Transverse colon (tissue), 4 donors: ENCODE data around the gene NAPG. TPM values are rescaled to one million over a fixed set of nuclear protein-coding genes. Genes with fewer than 3 reads are reported as not detected.
A peak's percentile ranks its signal among the peaks of the same experiment; 100 is the strongest.

Experiments
- DNase-seq: peaks from one replicate; pipeline ENCODE4 v3.0.0-alpha.2; 2019
- H3K27ac ChIP-seq, 4 donors: fragments of 200-600 bp; sonication (generic); 2 replicates each; pipeline ENCODE4 v1.5.1; 2016 to 2018; ENCODE audit warnings: inconsistent platforms in 4 of 4
- H3K27me3 ChIP-seq: fragments of 200-600 bp; sonication (generic); 2 replicates; pipeline ENCODE4 v1.5.1; 2017; ENCODE audit warnings: inconsistent platforms
- H3K36me3 ChIP-seq, 4 donors: fragments of 200-600 bp; sonication (generic); 2 replicates each; pipeline ENCODE4 v1.5.1; 2017 to 2019; ENCODE audit warnings: inconsistent platforms in 4 of 4
- H3K4me1 ChIP-seq, 4 donors: fragments of 200-600 bp; sonication (generic); 2 replicates each; pipeline ENCODE4 v1.5.1; 2017 to 2020; ENCODE audit warnings: inconsistent platforms in 4 of 4
- H3K4me3 ChIP-seq, 4 donors: fragments of 200-600 bp; sonication (generic); 1 replicate in 1 of 4; 2 replicates in 3 of 4; pipeline versions ENCODE4 v1.5.1 to v1.6.1; 2017 to 2019; ENCODE audit warnings: inconsistent platforms in 4 of 4
- H3K9me3 ChIP-seq, 2 donors: fragments of 200-600 bp; sonication (generic); 2 replicates each; pipeline ENCODE4 v1.5.1; 2017 to 2019; ENCODE audit warnings: inconsistent platforms in 2 of 2
- CTCF ChIP-seq, 5 experiments: fragments of 200-600 bp in 3 of 5; fragments of 450-650 bp in 2 of 5; sonication (generic) in 3 of 5; IDR thresholded peaks; 1 replicate in 2 of 5; 2 replicates in 3 of 5; pipeline ENCODE4 v1.5.1; 2016 to 2017; ENCODE audit warnings: antibody characterized with exemption in 5 of 5, inconsistent platforms in 3 of 5, mild to moderate bottlenecking in 2 of 5, moderate library complexity in 1 of 5
- EP300 ChIP-seq: sonication (generic); formaldehyde crosslinking; IDR thresholded peaks from one replicate; pipeline ENCODE4 v1.6.1; 2017; ENCODE audit warnings: antibody characterized with exemption, low read depth
- POLR2A ChIP-seq: fragments of 450-650 bp; IDR thresholded peaks from one replicate; pipeline ENCODE4 v1.6.1; 2016; ENCODE audit warnings: antibody characterized with exemption, mild to moderate bottlenecking, moderate library complexity
- POLR2AphosphoS5 ChIP-seq, 3 donors: sonication (generic); formaldehyde crosslinking; IDR thresholded peaks; one replicate each; pipeline ENCODE4 v1.6.1; 2016; ENCODE audit warnings: antibody characterized with exemption in 3 of 3
- WGBS, 2 donors: methylation state at CpG; one replicate each; pipeline ENCODE4 v1.1.5; 2018; ENCODE audit warnings: low coverage in 1 of 2; 5-methylcytosine and 5-hydroxymethylcytosine counted together
- in situ Hi-C, 4 donors: fragments of 200-750 bp; cut with MboI; loops; one replicate each; pipeline versions ENCODE4 v1.15.0 to v1.15.1; 2017; ENCODE audit warnings: low sequenced_read_pairs in 3 of 4, low pct_ligation_motif_present in 1 of 4, low pct_unique_long_range_greater_than_20kb in 1 of 4
- intact Hi-C: fragments of 100-400 bp; cut with DNase I; formaldehyde crosslinking; loops from one replicate; pipeline ENCODE4 v1.15.1; 2023; ENCODE audit warnings: low total_unique reads
- total RNA-seq, 4 donors: library from RNA; depleted of rRNA; stranded (reverse); fragments of >200 nt; gene quantifications; one replicate each; pipeline ENCODE4 v1.1.0, GENCODE V29; 2016

Gene NAPG
- total RNA-seq, 4 donors from 2014 or later, result 28.9 to 47.5 (median 41.1) TPM

- intact Hi-C loops, result no loop called here
- H3K27me3 ChIP-seq, result no peaks in the 10 kb centered on the region
- in situ Hi-C loops, result loop anchor here in 3 of 4 donors (25.0 kb wide), 2 partner anchors 602 to 1002 kb away; no protein-coding TSS in a partner anchor
- no peaks in the 10 kb centered on the region for H3K9me3 ChIP-seq
- peaks cover 0 to 5% (median 5%) of the 10 kb centered on the region in 4 donors for H3K4me1 ChIP-seq
- TF ChIP-seq POLR2AphosphoS5 (IDR thresholded peaks at IDR 0.05), result no peak
- TF ChIP-seq CTCF (IDR thresholded peaks at IDR 0.05), result peak; percentile 68 to 82 (median 76)
- no peak for TF ChIP-seq EP300
- H3K27ac ChIP-seq, result no peak overlapping the region
- WGBS, 2 donors, result 5 to 36% methylated on average over 10 to 17 of the region's 17 CpGs
- peaks cover 0 to 7% (median 1%) of the 10 kb centered on the region in 4 donors for H3K36me3 ChIP-seq
- H3K4me3 ChIP-seq, result peak overlapping the region in 1 of 4 donors; percentile 32
- DNase-seq, result peak; percentile 59
Measured at GRCh38 chr18:10560452-10561045, 34.7 kb downstream of the NAPG start.

GRCh38 chr18:10562773-10563160, 36.9 kb downstream of the NAPG start:
- H3K4me1 ChIP-seq, result peaks cover 0 to 5% (median 5%) of the 10 kb centered on the region in 4 donors
- intact Hi-C loops (no loop called here), in situ Hi-C loops (loop anchor here in 3 of 4 donors (25.0 kb wide), 2 partner anchors 600 to 1000 kb away; no protein-coding TSS in a partner anchor)
- 81% methylated on average over 5 of the region's 5 CpGs; no CpG with 5 or more reads in 1 of the 2 donors for WGBS, 2 donors
- TF ChIP-seq POLR2AphosphoS5 (IDR thresholded peaks at IDR 0.05), result no peak
- TF ChIP-seq EP300, result no peak
- TF ChIP-seq POLR2A, result no peak
- no peak for TF ChIP-seq CTCF (IDR thresholded peaks at IDR 0.05)
- no peak for DNase-seq
- H3K9me3 ChIP-seq, result no peaks in the 10 kb centered on the region
- no peak overlapping the region for H3K27ac ChIP-seq
- H3K36me3 ChIP-seq, result no peaks in the 10 kb centered on the region
- no peaks in the 10 kb centered on the region for H3K27me3 ChIP-seq
- no peak overlapping the region for H3K4me3 ChIP-seq

GRCh38 chr18:10563886-10564285, 38.1 kb downstream of the NAPG start:
- TF ChIP-seq EP300 (no peak), CTCF (IDR thresholded peaks at IDR 0.05) (no peak), POLR2A (no peak), POLR2AphosphoS5 (IDR thresholded peaks at IDR 0.05) (no peak)
- intact Hi-C loops (no loop called here), in situ Hi-C loops (loop anchor here in 3 of 4 donors (25.0 kb wide), 2 partner anchors 598 to 998 kb away; no protein-coding TSS in a partner anchor)
- Histone ChIP-seq H3K4me3 (no peak overlapping the region), H3K36me3 (no peaks in the 10 kb centered on the region), H3K4me1 (peaks cover 0 to 5% (median 5%) of the 10 kb centered on the region in 4 donors), H3K27ac (no peak overlapping the region), H3K9me3 (no peaks in the 10 kb centered on the region), H3K27me3 (no peaks in the 10 kb centered on the region)
- WGBS, 2 donors, result 82 to 86% methylated on average over 2 to 9 of the region's 9 CpGs
- DNase-seq, result no peak

GRCh38 chr18:10564975-10565773, 39.3 kb downstream of the NAPG start:
- no peaks in the 10 kb centered on the region for H3K36me3 ChIP-seq
- H3K4me1 ChIP-seq, result peaks cover 0 to 2% (median 2%) of the 10 kb centered on the region in 4 donors
- TF ChIP-seq POLR2A (no peak), CTCF (IDR thresholded peaks at IDR 0.05) (no peak), EP300 (no peak), POLR2AphosphoS5 (IDR thresholded peaks at IDR 0.05) (no peak)
- WGBS, 2 donors, result 70 to 90% methylated on average over 8 to 10 of the region's 10 CpGs
- intact Hi-C loops (no loop called here), in situ Hi-C loops (loop anchor here in 3 of 4 donors (25.0 kb wide), 2 partner anchors 597 to 997 kb away; no protein-coding TSS in a partner anchor)
- no peaks in the 10 kb centered on the region for H3K27me3 ChIP-seq
- no peak overlapping the region for H3K4me3 ChIP-seq
- H3K27ac ChIP-seq, result no peak overlapping the region
- no peaks in the 10 kb centered on the region for H3K9me3 ChIP-seq
- DNase-seq, result no peak
